HEK293 (cell line): ENCODE measurements around the gene ACVRL1.

ENCODE experiments used
- SCRT1 ChIP-seq: fragments of 450-650 bp; formaldehyde crosslinking; IDR thresholded peaks from 2 replicates; pipeline ENCODE4 v1.5.1; 2016; ENCODE audit warnings: missing biosample characterization, missing genetic modification characterization, borderline replicate concordance
- TCF7L2 ChIP-seq: IDR thresholded peaks from 2 replicates; pipeline ENCODE4 v1.6.1; 2011; ENCODE audit warnings: low read depth, mild to moderate bottlenecking, inconsistent platforms, low read length, moderate library complexity, borderline replicate concordance
- ZNF138 ChIP-seq: fragments of 450-650 bp; formaldehyde crosslinking; IDR thresholded peaks from 2 replicates; pipeline ENCODE4 v1.5.1; 2016; ENCODE audit warnings: missing biosample characterization, missing genetic modification characterization, borderline replicate concordance
- ZNF23 ChIP-seq: fragments of 450-650 bp; formaldehyde crosslinking; IDR thresholded peaks from 2 replicates; pipeline ENCODE4 v1.5.1; 2016; ENCODE audit warnings: missing biosample characterization, missing genetic modification characterization, borderline replicate concordance
- ZNF549 ChIP-seq: fragments of 450-650 bp; IDR thresholded peaks from 2 replicates; pipeline ENCODE4 v1.5.1; 2018; ENCODE audit warnings: missing biosample characterization, missing genetic modification characterization, mild to moderate bottlenecking, inconsistent platforms, moderate library complexity
- TF ChIP-seq, protein P1 (sequence below): fragments of 450-650 bp; formaldehyde crosslinking; IDR thresholded peaks from 2 replicates; pipeline ENCODE4 v1.5.1; 2016; ENCODE audit warnings: missing biosample characterization, missing genetic modification characterization
- TF ChIP-seq, protein P2 (sequence below): fragments of 450-650 bp; formaldehyde crosslinking; IDR thresholded peaks from 2 replicates; pipeline ENCODE4 v1.5.1; 2016; ENCODE audit warnings: missing biosample characterization, missing genetic modification characterization
- TF ChIP-seq, protein P3 (sequence below): fragments of 450-650 bp; formaldehyde crosslinking; IDR thresholded peaks from 2 replicates; pipeline ENCODE4 v1.5.1; 2016; ENCODE audit warnings: missing biosample characterization, missing genetic modification characterization, low read depth

DNA sequence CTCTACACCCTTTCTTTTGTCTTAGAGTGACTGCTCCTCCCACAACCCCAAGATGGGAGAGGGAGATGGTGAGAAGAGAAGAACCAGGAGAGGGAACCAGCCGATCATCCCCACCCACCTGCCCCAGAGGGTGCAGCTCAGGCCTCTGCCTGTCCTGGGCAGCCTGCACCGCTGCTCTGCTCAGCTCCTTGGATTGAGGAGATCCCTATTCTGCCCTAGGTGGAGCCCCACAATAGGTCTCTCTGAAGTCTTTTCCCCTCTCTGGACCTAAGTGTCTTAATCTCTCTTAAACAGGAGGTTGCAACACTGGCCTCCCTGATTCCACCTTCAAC, 17.2 kb upstream of the ACVRL1 start:
- TF ChIP-seq ZNF549 (tag by site-specific recombination) (no peak), TCF7L2 (no peak), SCRT1 (tag by site-specific recombination) (no peak), ZNF138 (tag by site-specific recombination) (no peak), ZNF23 (no peak)
- TF ChIP-seq, protein P1, sequence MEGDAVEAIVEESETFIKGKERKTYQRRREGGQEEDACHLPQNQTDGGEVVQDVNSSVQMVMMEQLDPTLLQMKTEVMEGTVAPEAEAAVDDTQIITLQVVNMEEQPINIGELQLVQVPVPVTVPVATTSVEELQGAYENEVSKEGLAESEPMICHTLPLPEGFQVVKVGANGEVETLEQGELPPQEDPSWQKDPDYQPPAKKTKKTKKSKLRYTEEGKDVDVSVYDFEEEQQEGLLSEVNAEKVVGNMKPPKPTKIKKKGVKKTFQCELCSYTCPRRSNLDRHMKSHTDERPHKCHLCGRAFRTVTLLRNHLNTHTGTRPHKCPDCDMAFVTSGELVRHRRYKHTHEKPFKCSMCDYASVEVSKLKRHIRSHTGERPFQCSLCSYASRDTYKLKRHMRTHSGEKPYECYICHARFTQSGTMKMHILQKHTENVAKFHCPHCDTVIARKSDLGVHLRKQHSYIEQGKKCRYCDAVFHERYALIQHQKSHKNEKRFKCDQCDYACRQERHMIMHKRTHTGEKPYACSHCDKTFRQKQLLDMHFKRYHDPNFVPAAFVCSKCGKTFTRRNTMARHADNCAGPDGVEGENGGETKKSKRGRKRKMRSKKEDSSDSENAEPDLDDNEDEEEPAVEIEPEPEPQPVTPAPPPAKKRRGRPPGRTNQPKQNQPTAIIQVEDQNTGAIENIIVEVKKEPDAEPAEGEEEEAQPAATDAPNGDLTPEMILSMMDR (tag by site-specific recombination), result no peak
- TF ChIP-seq, protein P2, sequence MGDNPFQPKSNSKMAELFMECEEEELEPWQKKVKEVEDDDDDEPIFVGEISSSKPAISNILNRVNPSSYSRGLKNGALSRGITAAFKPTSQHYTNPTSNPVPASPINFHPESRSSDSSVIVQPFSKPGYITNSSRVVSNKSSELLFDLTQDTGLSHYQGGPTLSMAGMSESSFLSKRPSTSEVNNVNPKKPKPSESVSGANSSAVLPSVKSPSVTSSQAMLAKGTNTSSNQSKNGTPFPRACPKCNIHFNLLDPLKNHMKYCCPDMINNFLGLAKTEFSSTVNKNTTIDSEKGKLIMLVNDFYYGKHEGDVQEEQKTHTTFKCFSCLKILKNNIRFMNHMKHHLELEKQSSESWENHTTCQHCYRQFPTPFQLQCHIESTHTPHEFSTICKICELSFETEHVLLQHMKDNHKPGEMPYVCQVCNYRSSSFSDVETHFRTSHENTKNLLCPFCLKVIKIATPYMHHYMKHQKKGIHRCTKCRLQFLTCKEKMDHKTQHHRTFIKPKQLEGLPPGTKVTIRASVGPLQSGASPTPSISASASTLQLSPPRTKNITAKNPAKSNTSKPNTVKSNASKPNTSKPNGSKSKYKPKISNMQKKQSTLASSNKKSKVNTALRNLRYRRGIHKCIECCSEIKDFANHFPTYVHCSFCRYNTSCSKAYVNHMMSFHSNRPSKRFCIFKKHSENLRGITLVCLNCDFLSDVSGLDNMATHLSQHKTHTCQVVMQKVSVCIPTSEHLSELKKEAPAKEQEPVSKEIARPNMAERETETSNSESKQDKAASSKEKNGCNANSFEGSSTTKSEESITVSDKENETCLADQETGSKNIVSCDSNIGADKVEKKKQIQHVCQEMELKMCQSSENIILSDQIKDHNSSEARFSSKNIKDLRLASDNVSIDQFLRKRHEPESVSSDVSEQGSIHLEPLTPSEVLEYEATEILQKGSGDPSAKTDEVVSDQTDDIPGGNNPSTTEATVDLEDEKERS (tag by site-specific recombination), result no peak
- TF ChIP-seq, protein P3, sequence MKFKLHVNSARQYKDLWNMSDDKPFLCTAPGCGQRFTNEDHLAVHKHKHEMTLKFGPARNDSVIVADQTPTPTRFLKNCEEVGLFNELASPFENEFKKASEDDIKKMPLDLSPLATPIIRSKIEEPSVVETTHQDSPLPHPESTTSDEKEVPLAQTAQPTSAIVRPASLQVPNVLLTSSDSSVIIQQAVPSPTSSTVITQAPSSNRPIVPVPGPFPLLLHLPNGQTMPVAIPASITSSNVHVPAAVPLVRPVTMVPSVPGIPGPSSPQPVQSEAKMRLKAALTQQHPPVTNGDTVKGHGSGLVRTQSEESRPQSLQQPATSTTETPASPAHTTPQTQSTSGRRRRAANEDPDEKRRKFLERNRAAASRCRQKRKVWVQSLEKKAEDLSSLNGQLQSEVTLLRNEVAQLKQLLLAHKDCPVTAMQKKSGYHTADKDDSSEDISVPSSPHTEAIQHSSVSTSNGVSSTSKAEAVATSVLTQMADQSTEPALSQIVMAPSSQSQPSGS, result no peak
